Stomach smooth muscle (tissue), 2 donors: Measurements from ENCODE around the gene IFI27L2.
A peak's percentile ranks its signal among the peaks of the same experiment; 100 is the strongest.

Experiments used
- H3K27ac ChIP-seq: one replicate; pipeline ENCODE4 v1.7.0; 2013; ENCODE audit warnings: mild to moderate bottlenecking, low read length, inconsistent platforms
- H3K27me3 ChIP-seq, 2 donors: one replicate each; pipeline ENCODE4 v1.7.0; 2013; ENCODE audit warnings: low read length in 2 of 2; ENCODE audit not compliant: insufficient read depth in 2 of 2, control insufficient read depth in 1 of 2
- H3K36me3 ChIP-seq, 2 donors: one replicate each; pipeline ENCODE4 v1.7.0; 2013; ENCODE audit warnings: low read length in 2 of 2; ENCODE audit not compliant: control insufficient read depth in 2 of 2, insufficient read depth in 2 of 2
- H3K4me1 ChIP-seq: one replicate; pipeline ENCODE4 v1.7.0; 2013; ENCODE audit warnings: low read length; ENCODE audit not compliant: control insufficient read depth, insufficient read depth
- H3K4me3 ChIP-seq, 2 donors: one replicate each; pipeline ENCODE4 v1.7.0; 2013; ENCODE audit warnings: low read length in 2 of 2
- H3K9ac ChIP-seq, 2 donors: one replicate each; pipeline ENCODE4 v1.7.0; 2013; ENCODE audit warnings: low read length in 2 of 2, mild to moderate bottlenecking in 1 of 2
- H3K9me3 ChIP-seq, 2 donors: one replicate each; pipeline ENCODE4 v1.7.0; 2013; ENCODE audit warnings: low read length in 2 of 2; ENCODE audit not compliant: control insufficient read depth in 2 of 2
- donor health status: healthy.
- donor health status: Pancreatic carcinoma.

The IFI27L2 gene

DNA sequence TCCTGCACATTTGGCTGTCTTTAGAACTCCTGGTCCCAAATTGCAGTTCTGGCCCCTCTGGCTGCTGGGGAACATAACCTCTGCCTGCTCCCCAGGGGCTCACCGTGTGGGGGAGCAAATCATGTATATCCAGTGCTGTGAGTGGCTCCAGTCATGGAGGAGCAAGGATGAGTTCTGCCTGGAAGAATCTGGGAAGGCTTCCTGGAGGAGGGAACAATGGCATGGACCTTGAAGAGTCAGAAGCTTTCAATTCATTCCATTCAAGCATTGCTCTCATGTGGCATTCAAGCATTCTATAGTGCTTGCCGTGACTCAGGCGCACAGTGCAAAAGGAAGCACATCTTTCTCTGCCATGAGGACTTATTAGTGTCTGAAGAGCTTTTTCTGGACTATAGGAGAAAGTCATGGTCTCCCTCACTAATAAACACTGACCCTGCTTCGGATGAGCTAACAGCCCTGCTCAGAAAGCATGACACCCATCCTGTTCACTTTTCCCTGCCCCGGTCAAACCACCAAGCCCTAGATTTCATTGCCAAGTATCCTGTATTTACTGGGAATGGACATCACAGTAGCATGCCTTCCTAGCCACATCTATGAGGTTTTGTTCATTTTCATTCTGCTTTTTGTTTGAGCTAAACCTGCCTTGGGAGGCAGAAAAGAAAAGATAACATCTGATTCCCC lies 15.4 kb downstream of the IFI27L2 start:
- H3K27ac ChIP-seq: peak overlapping the region; percentile 11
- H3K36me3 ChIP-seq: no peaks in the 10 kb centered on the region
- peaks cover 15% of the 10 kb centered on the region for H3K4me1 ChIP-seq
- no peak overlapping the region for H3K9ac ChIP-seq
- H3K27me3 ChIP-seq: peaks cover 2 to 4% of the 10 kb centered on the region in 2 donors
- H3K4me3 ChIP-seq: no peak overlapping the region
- H3K9me3 ChIP-seq: no peaks in the 10 kb centered on the region

DNA sequence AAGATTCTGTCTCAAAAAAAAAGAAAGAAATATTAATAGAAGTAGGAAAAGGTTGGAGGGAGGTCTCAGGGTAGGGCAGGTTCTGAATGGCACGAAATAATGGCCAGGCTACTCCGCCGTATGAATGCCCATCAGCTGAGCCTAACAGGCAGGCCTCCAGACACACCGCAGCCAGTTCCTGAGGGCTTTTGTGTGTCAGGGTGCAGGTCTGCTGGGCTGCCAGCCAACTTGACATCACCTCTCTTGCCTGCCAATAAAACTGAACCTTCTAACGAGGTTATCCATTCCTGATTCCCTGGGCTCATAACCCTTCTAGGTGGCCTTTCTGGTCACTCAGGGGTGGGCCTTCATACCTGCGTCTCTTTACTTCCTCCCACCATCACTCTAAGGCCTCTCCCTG lies 15.9 kb downstream of the IFI27L2 start:
- Histone ChIP-seq H3K4me1 (peaks cover 15% of the 10 kb centered on the region), H3K4me3 (no peak overlapping the region), H3K27ac (peak overlapping the region; percentile 11)

DNA sequence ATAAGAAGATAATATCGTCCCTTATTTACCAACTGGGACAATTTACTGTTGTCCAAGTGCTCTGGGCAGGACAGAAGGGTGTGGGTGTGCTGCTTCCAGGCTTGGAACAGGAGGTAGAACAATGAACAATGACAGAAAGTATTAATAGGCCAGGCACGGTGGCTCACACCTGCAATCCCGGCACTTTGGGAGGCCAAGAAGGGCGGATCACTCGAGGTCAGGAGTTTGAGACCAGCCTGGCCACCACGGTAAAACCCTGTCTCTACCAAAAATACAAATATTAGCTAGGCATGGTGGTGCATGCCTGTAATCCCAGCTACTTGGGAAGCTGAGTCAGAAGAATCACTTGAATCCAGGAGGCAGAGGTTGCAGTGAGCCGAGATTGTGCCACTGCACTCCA lies 16.3 kb downstream of the IFI27L2 start:
- no peak overlapping the region for H3K9ac ChIP-seq
- H3K4me1 ChIP-seq: peaks cover 15% of the 10 kb centered on the region

More for the DNA sequence above, 15.9 kb downstream of the IFI27L2 start:
- H3K9me3 ChIP-seq: no peaks in the 10 kb centered on the region
- no peaks in the 10 kb centered on the region for H3K36me3 ChIP-seq
- H3K27me3 ChIP-seq: peaks cover 2 to 4% of the 10 kb centered on the region in 2 donors
- no peak overlapping the region for H3K9ac ChIP-seq

DNA sequence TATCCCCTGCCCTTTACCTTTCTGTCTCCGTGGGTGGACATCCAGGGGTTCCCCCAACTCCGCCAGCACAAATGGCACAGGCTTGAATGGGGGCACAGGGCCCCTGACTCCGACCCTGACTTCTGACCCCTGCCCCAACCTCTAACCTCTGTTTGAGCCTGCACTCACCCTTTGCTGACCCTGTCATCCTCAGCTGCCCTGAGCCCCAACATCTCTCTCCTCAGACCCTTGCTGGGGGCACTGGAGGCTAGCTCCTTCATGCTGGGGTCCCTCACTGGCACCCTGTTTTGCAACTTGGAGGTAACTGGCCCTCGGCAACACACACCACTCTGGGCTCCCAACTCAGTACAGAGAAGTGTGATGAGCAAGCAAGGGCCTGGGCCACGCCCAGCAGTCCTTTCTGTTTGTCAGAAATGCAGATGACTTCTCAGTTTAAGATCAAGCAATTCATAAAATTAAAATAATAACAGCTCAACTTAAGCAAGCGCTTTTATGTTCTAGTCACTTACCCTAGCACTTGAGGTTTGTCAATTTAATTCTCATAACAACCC lies 16.8 kb downstream of the IFI27L2 start:
- H3K27me3 ChIP-seq: peaks cover 2 to 4% of the 10 kb centered on the region in 2 donors
- no peaks in the 10 kb centered on the region for H3K36me3 ChIP-seq
- peak overlapping the region in 1 of 2 donors; percentile 17 for H3K4me3 ChIP-seq
- no peaks in the 10 kb centered on the region for H3K9me3 ChIP-seq
- no peak overlapping the region for H3K27ac ChIP-seq
- peaks cover 15% of the 10 kb centered on the region for H3K4me1 ChIP-seq
- no peak overlapping the region for H3K9ac ChIP-seq

More for the DNA sequence above, 16.3 kb downstream of the IFI27L2 start:
- Histone ChIP-seq H3K27me3 (peaks cover 2 to 4% of the 10 kb centered on the region in 2 donors), H3K9me3 (no peaks in the 10 kb centered on the region), H3K4me3 (peak overlapping the region in 1 of 2 donors; percentile 17), H3K36me3 (no peaks in the 10 kb centered on the region), H3K27ac (no peak overlapping the region)

DNA sequence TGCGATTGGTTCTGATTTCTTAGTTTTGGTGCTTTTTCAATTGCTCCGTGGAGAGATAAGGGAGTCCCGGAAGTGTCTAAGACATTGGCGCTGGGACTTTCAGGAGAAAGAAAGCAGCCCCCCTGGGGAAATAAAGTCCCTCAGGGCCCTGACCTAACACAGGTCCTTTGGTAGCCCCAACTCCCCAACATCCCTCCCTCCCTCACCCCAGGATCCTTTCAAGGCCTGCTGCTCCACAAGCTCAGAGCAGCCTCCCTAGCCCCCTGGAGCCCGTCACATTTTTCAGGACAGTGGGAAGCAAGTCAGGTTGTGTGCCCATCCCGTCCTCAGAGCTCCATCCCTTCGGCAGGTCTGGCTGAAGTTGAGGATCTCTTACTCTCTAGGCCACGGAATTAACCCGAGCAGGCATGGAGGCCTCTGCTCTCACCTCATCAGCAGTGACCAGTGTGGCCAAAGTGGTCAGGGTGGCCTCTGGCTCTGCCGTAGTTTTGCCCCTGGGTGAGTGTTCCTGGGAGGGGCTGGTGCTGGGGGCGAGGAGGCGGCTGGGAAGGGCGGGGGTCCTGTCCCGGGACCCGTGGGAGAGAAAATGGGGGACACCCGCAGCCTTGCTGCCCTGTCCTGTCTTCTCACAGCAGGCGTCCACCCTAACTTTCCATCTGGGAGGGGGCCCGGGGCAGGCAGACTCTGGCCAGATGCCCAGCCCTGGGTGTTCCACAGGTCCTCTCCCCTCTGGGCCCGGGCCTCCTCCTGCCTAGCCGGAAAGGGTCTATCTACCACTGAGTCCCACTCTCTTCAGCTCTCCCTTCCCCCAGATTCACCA lies 17.9 kb downstream of the IFI27L2 start:
- peaks cover 15% of the 10 kb centered on the region for H3K4me1 ChIP-seq

DNA sequence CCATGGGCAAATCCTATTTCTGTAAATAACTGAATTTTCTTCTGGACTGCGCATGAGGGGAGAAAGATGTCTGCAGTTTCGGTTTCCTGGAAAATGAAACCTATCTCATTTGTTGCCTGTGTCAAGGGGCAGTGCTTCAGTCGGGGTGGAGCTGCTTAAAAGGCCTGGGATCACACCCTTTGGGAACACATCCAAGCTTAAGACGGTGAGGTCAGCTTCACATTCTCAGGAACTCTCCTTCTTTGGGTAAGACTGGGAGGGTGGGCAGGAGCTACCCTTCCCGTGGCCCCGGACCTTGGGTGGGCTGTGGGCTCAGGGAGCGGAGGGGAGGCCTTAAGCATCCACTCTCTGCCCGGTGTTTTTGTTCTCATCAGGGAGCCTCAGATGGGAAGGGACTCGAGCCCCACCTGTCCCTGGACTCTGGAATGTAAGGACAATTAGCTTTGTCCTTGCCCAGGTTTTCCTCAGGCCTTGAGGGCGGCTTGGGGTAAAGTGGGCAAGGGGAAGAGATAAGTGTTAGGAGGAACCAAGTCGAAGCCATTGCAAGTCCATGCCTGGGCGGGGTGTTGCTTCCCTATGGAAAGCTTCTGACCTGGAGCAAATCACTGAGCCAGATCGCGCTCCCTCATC lies 18.7 kb downstream of the IFI27L2 start, which contains the start of gene IFI27:
TSS of gene IFI27 (plus strand) at position 185 of the 630 bp plus-strand sequence.
- Histone ChIP-seq H3K4me1 (peaks cover 15% of the 10 kb centered on the region), H3K9me3 (no peaks in the 10 kb centered on the region), H3K4me3 (peak within 1 kb of the TSS in 1 of 2 donors; percentile 62), H3K9ac (peak within 1 kb of the TSS; percentile 42 to 53), H3K27ac (peak within 1 kb of the TSS; percentile 37), H3K27me3 (peaks cover 0 to 2% of the 10 kb centered on the region in 2 donors), H3K36me3 (no peaks in the 10 kb centered on the region)

More for the DNA sequence above, 17.9 kb downstream of the IFI27L2 start:
- Histone ChIP-seq H3K9ac (peak overlapping the region; percentile 42 to 53), H3K4me3 (peak overlapping the region in 1 of 2 donors; percentile 62), H3K27me3 (peaks cover 2% of the 10 kb centered on the region in 2 donors), H3K9me3 (no peaks in the 10 kb centered on the region), H3K36me3 (no peaks in the 10 kb centered on the region), H3K27ac (no peak overlapping the region)

DNA sequence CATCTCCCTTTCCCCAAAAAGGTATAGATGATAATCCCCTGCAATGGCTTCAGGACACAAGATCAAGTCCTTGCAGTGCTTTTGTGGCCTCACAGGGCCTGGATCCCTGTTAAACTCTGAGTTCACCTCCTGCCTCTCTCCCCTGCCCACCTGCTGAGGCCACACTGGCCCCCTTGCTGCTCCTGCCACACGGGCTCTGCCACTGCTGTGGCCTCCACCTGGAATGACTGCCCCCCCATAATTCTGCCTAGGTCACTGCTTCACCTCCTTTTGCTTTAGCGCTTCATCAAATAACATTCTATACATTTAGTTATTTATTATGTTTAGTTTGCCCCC lies 19.5 kb downstream of the IFI27L2 start:
- no peak overlapping the region for H3K27ac ChIP-seq
- H3K27me3 ChIP-seq: no peaks in the 10 kb centered on the region
- no peak overlapping the region for H3K4me3 ChIP-seq
- no peaks in the 10 kb centered on the region for H3K36me3 ChIP-seq
- no peaks in the 10 kb centered on the region for H3K9me3 ChIP-seq
- no peak overlapping the region for H3K9ac ChIP-seq
- H3K4me1 ChIP-seq: peaks cover 14% of the 10 kb centered on the region

DNA sequence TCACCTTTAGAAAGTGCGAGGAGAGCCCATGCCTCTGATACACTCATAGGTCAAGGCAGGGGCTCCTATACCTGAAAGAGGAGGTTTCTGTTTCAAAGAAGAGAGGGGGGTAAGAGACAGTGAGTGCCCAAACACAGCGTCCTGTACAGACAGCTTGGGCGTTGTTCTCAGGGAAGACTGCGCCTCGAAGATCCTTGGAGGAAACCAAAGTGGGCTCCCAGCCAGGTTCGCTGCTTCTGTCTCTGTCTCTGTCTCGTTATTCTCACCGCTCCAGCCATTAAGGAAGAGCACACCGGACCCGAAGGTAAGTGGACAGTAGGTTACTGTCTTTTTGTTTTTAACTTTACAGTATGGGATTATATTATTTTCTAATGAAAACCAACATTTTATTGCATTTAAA lies 24.7 kb downstream of the IFI27L2 start:
- Histone ChIP-seq H3K9me3 (no peaks in the 10 kb centered on the region), H3K27me3 (no peaks in the 10 kb centered on the region), H3K36me3 (no peaks in the 10 kb centered on the region), H3K27ac (no peak overlapping the region), H3K4me1 (peaks cover under 1% of the 10 kb centered on the region), H3K9ac (no peak overlapping the region), H3K4me3 (no peak overlapping the region)

- Histone ChIP-seq H3K36me3 (no peaks in the 10 kb centered on the region), H3K4me3 (no peak overlapping the region), H3K27me3 (no peaks in the 10 kb centered on the region), H3K27ac (no peak overlapping the region), H3K9ac (no peak overlapping the region), H3K9me3 (no peaks in the 10 kb centered on the region), H3K4me1 (no peaks in the 10 kb centered on the region)
These were observed 25.8 kb downstream of the IFI27L2 start for GRCh38 chr14:94103554-94104150.

DNA sequence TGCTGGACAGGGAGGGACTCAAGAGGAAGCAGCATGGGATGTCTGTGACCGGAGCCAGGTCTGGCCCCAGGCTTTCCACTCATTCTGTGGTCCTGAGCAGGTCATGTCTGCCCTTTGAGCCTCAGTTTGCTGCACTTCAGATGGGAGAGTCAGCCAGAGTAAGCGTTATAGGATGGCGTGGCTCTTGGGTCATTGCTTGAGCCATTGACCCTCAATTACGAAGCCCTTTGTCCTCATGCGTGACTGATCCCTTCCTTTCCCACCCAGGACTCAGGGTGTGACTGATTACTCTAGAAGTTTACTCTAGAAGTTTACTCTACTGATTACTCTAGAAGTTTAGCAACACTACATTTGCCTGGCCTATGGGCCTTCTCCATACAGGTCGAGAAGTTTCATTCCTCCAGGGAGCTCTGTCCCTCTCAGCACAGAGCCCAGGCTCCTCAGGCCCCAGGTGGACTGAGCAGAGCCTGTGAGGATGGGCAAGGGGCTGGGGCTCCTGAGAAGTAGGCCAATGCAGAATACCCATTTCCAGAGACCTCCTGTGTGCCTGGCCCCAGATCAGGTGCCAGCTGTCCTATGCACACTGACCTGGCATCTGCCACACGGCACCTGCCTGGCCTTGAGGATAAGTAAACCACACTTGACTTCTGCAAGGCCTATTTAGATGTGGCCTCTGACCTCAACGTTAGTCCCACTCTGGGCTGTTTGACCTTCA lies 26.5 kb downstream of the IFI27L2 start:
- no peaks in the 10 kb centered on the region for H3K36me3 ChIP-seq
- no peak overlapping the region for H3K27ac ChIP-seq
- H3K9ac ChIP-seq: no peak overlapping the region
- no peaks in the 10 kb centered on the region for H3K4me1 ChIP-seq
- no peaks in the 10 kb centered on the region for H3K27me3 ChIP-seq
- no peaks in the 10 kb centered on the region for H3K9me3 ChIP-seq
- no peak overlapping the region for H3K4me3 ChIP-seq
